Measurements from ENCODE around the gene GSTP1.
A peak's percentile ranks its signal among the peaks of the same experiment; 100 is the strongest.
"Not testable (repeated sequence)": the region's sequence is repeated elsewhere in the genome, so short reads cannot be mapped to it uniquely, and the experiment has no call there.

Gene GSTP1

GRCh38 chr11:67544616-67545242 lies 38.9 kb upstream of the GSTP1 start:
- H3K27ac ChIP-seq (ENCODE audit: low read depth, low read length): no peak overlapping the region
- no peaks in the 10 kb centered on the region for H3K36me3 ChIP-seq (ENCODE audit: insufficient read depth, low read length)
- H3K79me2 ChIP-seq (ENCODE audit: control insufficient read depth, insufficient read depth, low read length, unreplicated experiment): no peaks in the 10 kb centered on the region
- H3K27me3 ChIP-seq (ENCODE audit: insufficient read depth, low read length): peaks cover 11% of the 10 kb centered on the region; the same call in 1 of the 2 replicates
- H3K4me1 ChIP-seq (ENCODE audit: control insufficient read depth, insufficient read depth, low read length, unreplicated experiment): no peaks in the 10 kb centered on the region
- H2AFZ ChIP-seq (ENCODE audit: low read length, unreplicated experiment): no peak overlapping the region
- no peak overlapping the region for H3K4me3 ChIP-seq (ENCODE audit: low read depth, low read length)

GRCh38 chr11:67545280-67545679 lies 38.3 kb upstream of the GSTP1 start:
- H3K79me2 ChIP-seq (ENCODE audit: control insufficient read depth, insufficient read depth, low read length, unreplicated experiment): no peaks in the 10 kb centered on the region
- no peak overlapping the region for H3K4me3 ChIP-seq (ENCODE audit: low read depth, low read length)
- H3K36me3 ChIP-seq (ENCODE audit: insufficient read depth, low read length): no peaks in the 10 kb centered on the region
- peaks cover 11% of the 10 kb centered on the region; the same call in 1 of the 2 replicates for H3K27me3 ChIP-seq (ENCODE audit: insufficient read depth, low read length)
- H3K4me1 ChIP-seq (ENCODE audit: control insufficient read depth, insufficient read depth, low read length, unreplicated experiment): no peaks in the 10 kb centered on the region
- H2AFZ ChIP-seq (ENCODE audit: low read length, unreplicated experiment): no peak overlapping the region
- H3K27ac ChIP-seq (ENCODE audit: low read depth, low read length): no peak overlapping the region

GRCh38 chr11:67548112-67548511 lies 35.5 kb upstream of the GSTP1 start:
- peaks cover 11% of the 10 kb centered on the region; the same call in 1 of the 2 replicates for H3K27me3 ChIP-seq (ENCODE audit: insufficient read depth, low read length)
- not testable (repeated sequence) for H3K27ac ChIP-seq (ENCODE audit: low read depth, low read length); H3K4me3 ChIP-seq (ENCODE audit: low read depth, low read length); H3K79me2 ChIP-seq (ENCODE audit: control insufficient read depth, insufficient read depth, low read length, unreplicated experiment); H3K36me3 ChIP-seq (ENCODE audit: insufficient read depth, low read length); H2AFZ ChIP-seq (ENCODE audit: low read length, unreplicated experiment); H3K4me1 ChIP-seq (ENCODE audit: control insufficient read depth, insufficient read depth, low read length, unreplicated experiment)

DNA sequence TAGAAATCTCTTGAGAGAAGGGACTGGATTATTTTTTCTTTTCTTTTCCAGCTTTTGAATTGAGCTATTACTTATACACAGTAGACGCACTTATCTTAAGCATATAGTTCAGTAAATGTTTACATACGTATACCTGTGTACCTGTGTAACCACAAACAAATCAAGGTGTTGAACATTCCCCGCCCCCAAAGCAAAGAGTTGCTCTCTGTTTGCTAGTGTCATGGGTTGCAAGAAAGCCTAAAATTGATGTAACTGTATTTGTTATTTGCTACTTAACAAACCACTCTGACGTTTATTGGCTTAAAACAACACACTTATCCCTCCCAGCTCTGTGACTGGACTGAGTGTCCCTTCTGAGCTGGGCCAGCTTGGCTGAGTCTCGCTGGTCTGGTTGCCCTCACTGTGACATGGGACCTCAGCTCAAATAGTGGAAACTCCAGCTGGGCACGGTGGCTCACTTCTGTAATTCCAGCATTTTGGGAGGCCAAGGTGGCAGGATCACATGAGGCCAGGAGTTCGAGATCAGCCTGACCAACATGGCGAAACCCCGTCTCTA lies 35.0 kb upstream of the GSTP1 start:
- Histone ChIP-seq H3K4me3 (ENCODE audit: low read depth, low read length) (no peak overlapping the region), H3K27me3 (ENCODE audit: insufficient read depth, low read length) (peaks cover 11% of the 10 kb centered on the region; the same call in 1 of the 2 replicates), H3K79me2 (ENCODE audit: control insufficient read depth, insufficient read depth, low read length, unreplicated experiment) (no peaks in the 10 kb centered on the region), H3K4me1 (ENCODE audit: control insufficient read depth, insufficient read depth, low read length, unreplicated experiment) (no peaks in the 10 kb centered on the region), H3K27ac (ENCODE audit: low read depth, low read length) (no peak overlapping the region), H3K36me3 (ENCODE audit: insufficient read depth, low read length) (no peaks in the 10 kb centered on the region), H2AFZ (ENCODE audit: low read length, unreplicated experiment) (no peak overlapping the region)

DNA sequence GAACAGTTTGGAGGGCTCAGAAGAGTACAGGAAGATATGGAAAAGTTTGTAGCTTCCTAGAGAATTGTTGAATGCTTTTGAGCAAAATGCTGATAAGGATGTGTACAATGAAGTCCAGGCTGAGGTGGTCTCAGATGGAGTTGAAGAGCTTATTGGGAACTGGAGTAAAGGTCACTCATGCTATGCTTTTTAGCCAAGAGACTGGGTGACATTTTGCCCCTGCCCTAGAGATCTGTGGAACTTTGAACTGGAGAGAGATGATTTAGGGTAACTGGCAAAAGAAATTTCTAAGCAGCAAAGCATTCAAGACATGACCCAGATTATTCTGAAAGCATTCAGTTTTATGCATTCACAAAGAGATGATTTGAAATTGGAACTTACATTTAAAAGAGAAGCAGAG lies 32.5 kb upstream of the GSTP1 start:
- H3K4me1 ChIP-seq (ENCODE audit: control insufficient read depth, insufficient read depth, low read length, unreplicated experiment): no peaks in the 10 kb centered on the region
- H3K36me3 ChIP-seq (ENCODE audit: insufficient read depth, low read length): no peaks in the 10 kb centered on the region
- no peak overlapping the region for H3K27ac ChIP-seq (ENCODE audit: low read depth, low read length)
- no peaks in the 10 kb centered on the region for H3K79me2 ChIP-seq (ENCODE audit: control insufficient read depth, insufficient read depth, low read length, unreplicated experiment)
- no peak overlapping the region for H3K4me3 ChIP-seq (ENCODE audit: low read depth, low read length)
- H2AFZ ChIP-seq (ENCODE audit: low read length, unreplicated experiment): no peak overlapping the region
- H3K27me3 ChIP-seq (ENCODE audit: insufficient read depth, low read length): peaks cover 9% of the 10 kb centered on the region; the same call in 1 of the 2 replicates

GRCh38 chr11:67551697-67552096 lies 31.9 kb upstream of the GSTP1 start:
- not testable (repeated sequence) for H3K27me3 ChIP-seq (ENCODE audit: insufficient read depth, low read length); H2AFZ ChIP-seq (ENCODE audit: low read length, unreplicated experiment); H3K79me2 ChIP-seq (ENCODE audit: control insufficient read depth, insufficient read depth, low read length, unreplicated experiment); H3K27ac ChIP-seq (ENCODE audit: low read depth, low read length); H3K4me3 ChIP-seq (ENCODE audit: low read depth, low read length); H3K36me3 ChIP-seq (ENCODE audit: insufficient read depth, low read length); H3K4me1 ChIP-seq (ENCODE audit: control insufficient read depth, insufficient read depth, low read length, unreplicated experiment)

DNA sequence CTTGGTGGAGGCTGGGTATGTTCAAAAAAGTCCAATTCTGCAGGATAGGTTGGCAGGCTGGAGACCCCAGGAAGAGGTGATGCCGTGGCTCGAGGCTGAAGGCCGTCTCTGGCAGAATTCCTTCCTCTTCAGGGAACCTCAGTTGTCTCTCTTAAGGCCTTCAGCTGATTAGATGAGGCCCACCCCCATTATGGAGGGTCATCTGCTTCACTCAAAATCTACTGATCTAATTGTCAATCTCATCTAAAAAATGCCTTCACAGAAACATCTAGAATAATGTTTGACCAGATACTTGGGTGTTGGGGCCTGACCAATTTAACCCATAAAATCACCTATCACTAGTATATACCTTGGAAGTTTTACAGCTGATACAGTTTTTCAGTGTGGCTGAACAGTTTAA lies 27.4 kb upstream of the GSTP1 start:
- H3K27ac ChIP-seq (ENCODE audit: low read depth, low read length): no peak overlapping the region
- H3K4me1 ChIP-seq (ENCODE audit: control insufficient read depth, insufficient read depth, low read length, unreplicated experiment): no peaks in the 10 kb centered on the region
- no peaks in the 10 kb centered on the region; the same call in 1 of the 2 replicates for H3K27me3 ChIP-seq (ENCODE audit: insufficient read depth, low read length)
- H3K79me2 ChIP-seq (ENCODE audit: control insufficient read depth, insufficient read depth, low read length, unreplicated experiment): no peaks in the 10 kb centered on the region
- H2AFZ ChIP-seq (ENCODE audit: low read length, unreplicated experiment): no peak overlapping the region
- H3K36me3 ChIP-seq (ENCODE audit: insufficient read depth, low read length): no peaks in the 10 kb centered on the region
- no peak overlapping the region for H3K4me3 ChIP-seq (ENCODE audit: low read depth, low read length)

- Histone ChIP-seq H3K79me2 (ENCODE audit: control insufficient read depth, insufficient read depth, low read length, unreplicated experiment) (no peaks in the 10 kb centered on the region), H3K4me3 (ENCODE audit: low read depth, low read length) (no peak overlapping the region), H2AFZ (ENCODE audit: low read length, unreplicated experiment) (no peak overlapping the region), H3K27me3 (ENCODE audit: insufficient read depth, low read length) (no peaks in the 10 kb centered on the region), H3K36me3 (ENCODE audit: insufficient read depth, low read length) (no peaks in the 10 kb centered on the region), H3K27ac (ENCODE audit: low read depth, low read length) (no peak overlapping the region), H3K4me1 (ENCODE audit: control insufficient read depth, insufficient read depth, low read length, unreplicated experiment) (peaks cover 5% of the 10 kb centered on the region)
Measured at GRCh38 chr11:67558084-67558772, 25.4 kb upstream of the GSTP1 start.

GRCh38 chr11:67561971-67562619 lies 21.5 kb upstream of the GSTP1 start:
- Histone ChIP-seq H3K27me3 (ENCODE audit: insufficient read depth, low read length) (no peaks in the 10 kb centered on the region), H3K79me2 (ENCODE audit: control insufficient read depth, insufficient read depth, low read length, unreplicated experiment) (no peaks in the 10 kb centered on the region), H2AFZ (ENCODE audit: low read length, unreplicated experiment) (peak overlapping the region; percentile 72), H3K27ac (ENCODE audit: low read depth, low read length) (no peak overlapping the region), H3K36me3 (ENCODE audit: insufficient read depth, low read length) (no peaks in the 10 kb centered on the region), H3K4me1 (ENCODE audit: control insufficient read depth, insufficient read depth, low read length, unreplicated experiment) (peaks cover 19% of the 10 kb centered on the region), H3K4me3 (ENCODE audit: low read depth, low read length) (no peak overlapping the region)

GRCh38 chr11:67562963-67563704 lies 20.5 kb upstream of the GSTP1 start:
- no peaks in the 10 kb centered on the region for H3K36me3 ChIP-seq (ENCODE audit: insufficient read depth, low read length)
- no peak overlapping the region for H2AFZ ChIP-seq (ENCODE audit: low read length, unreplicated experiment)
- no peak overlapping the region for H3K4me3 ChIP-seq (ENCODE audit: low read depth, low read length)
- H3K4me1 ChIP-seq (ENCODE audit: control insufficient read depth, insufficient read depth, low read length, unreplicated experiment): peaks cover 19% of the 10 kb centered on the region
- H3K27me3 ChIP-seq (ENCODE audit: insufficient read depth, low read length): no peaks in the 10 kb centered on the region
- H3K79me2 ChIP-seq (ENCODE audit: control insufficient read depth, insufficient read depth, low read length, unreplicated experiment): no peaks in the 10 kb centered on the region
- no peak overlapping the region for H3K27ac ChIP-seq (ENCODE audit: low read depth, low read length)
